Loucy (cell line): ENCODE measurements around the gene CLEC4F.

Source experiments
- H2AFZ ChIP-seq: fragments of 200-600 bp; sonication (generic); 2 replicates; pipeline ENCODE4 v1.6.0; 2016; ENCODE audit warnings: antibody characterized with exemption, mild to moderate bottlenecking, low read length, moderate library complexity
- H3F3A ChIP-seq: fragments of 200-600 bp; 2 replicates; pipeline ENCODE4 v1.6.0; 2016; ENCODE audit warnings: antibody characterized with exemption, low read depth, mild to moderate bottlenecking
- H3K27me3 ChIP-seq: fragments of 200-600 bp; sonication (generic); 2 replicates; pipeline ENCODE4 v1.6.1; 2014; ENCODE audit warnings: low read length, mild to moderate bottlenecking; ENCODE audit not compliant: insufficient read depth, poor library complexity, severe bottlenecking
- H3K36me3 ChIP-seq: fragments of 200-600 bp; sonication (generic); 2 replicates; pipeline ENCODE4 v1.6.1; 2016; ENCODE audit warnings: low read length; ENCODE audit not compliant: insufficient read depth
- H3K4me1 ChIP-seq: fragments of 200-600 bp; sonication (generic); 2 replicates; pipeline ENCODE4 v1.5.1; 2014; ENCODE audit warnings: low read length, mild to moderate bottlenecking; ENCODE audit not compliant: insufficient read depth, poor library complexity, severe bottlenecking
- H3K4me2 ChIP-seq: fragments of 200-600 bp; sonication (generic); 2 replicates; pipeline ENCODE4 v1.6.0; 2014; ENCODE audit warnings: antibody characterized with exemption, low read length, low read depth, mild to moderate bottlenecking; ENCODE audit not compliant: poor library complexity, severe bottlenecking
- H3K4me3 ChIP-seq: fragments of 200-600 bp; sonication (generic); 2 replicates; pipeline ENCODE4 v1.5.1; 2014; ENCODE audit warnings: low read length, mild to moderate bottlenecking, mixed read lengths; ENCODE audit not compliant: poor library complexity, severe bottlenecking
- H3K79me2 ChIP-seq: fragments of 200-600 bp; sonication (generic); 2 replicates; pipeline ENCODE4 v1.6.1; 2014; ENCODE audit warnings: low read length; ENCODE audit not compliant: insufficient read depth
- H3K9ac ChIP-seq: fragments of 200-600 bp; sonication (generic); 2 replicates; pipeline ENCODE4 v1.6.0; 2014; ENCODE audit warnings: mild to moderate bottlenecking, low read depth, low read length, moderate library complexity; ENCODE audit not compliant: poor library complexity, severe bottlenecking
- H3K9me2 ChIP-seq: fragments of 200-600 bp; sonication (generic); replicated peaks from 2 replicates; pipeline ENCODE4 v1.6.1; 2016; ENCODE audit warnings: low read depth, low read length, mixed read lengths
- H3K9me3 ChIP-seq: fragments of 200-600 bp; sonication (generic); 2 replicates; pipeline ENCODE4 v1.6.1; 2014; ENCODE audit warnings: mild to moderate bottlenecking, antibody characterized with exemption, low read length, low read depth; ENCODE audit not compliant: insufficient read depth
- H4K20me1 ChIP-seq: fragments of 200-600 bp; sonication (generic); 2 replicates; pipeline ENCODE4 v1.6.0; 2014; ENCODE audit warnings: antibody characterized with exemption, low read length, mild to moderate bottlenecking; ENCODE audit not compliant: insufficient read depth, poor library complexity, severe bottlenecking
- CTCF ChIP-seq: fragments of 200-600 bp; sonication (generic); conservative IDR thresholded peaks from 2 replicates; pipeline ENCODE4 v1.5.1; 2014; ENCODE audit warnings: mild to moderate bottlenecking, antibody characterized with exemption, low read length
- EZH2phosphoT487 ChIP-seq: fragments of 200-600 bp; IDR thresholded peaks from 2 replicates; pipeline ENCODE4 v1.6.1; 2018; ENCODE audit warnings: antibody characterized with exemption, mild to moderate bottlenecking, moderate library complexity, borderline replicate concordance

Gene CLEC4F

GRCh38 chr2:70820499-70820898 is at the start of gene CLEC4F:
CLEC4F (minus strand) TSS chr2:70820599; CDS start chr2:70820523, 76 bp downstream.
- TF ChIP-seq CTCF = no peak
- TF ChIP-seq EZH2phosphoT487 = no peak
- no peaks in the 10 kb centered on the region for H3K79me2 ChIP-seq
- H3K27me3 ChIP-seq = no peaks in the 10 kb centered on the region
- no peak within 1 kb of the TSS for H3K9ac ChIP-seq
- no peaks in the 10 kb centered on the region for H3K36me3 ChIP-seq
- no peaks in the 10 kb centered on the region for H4K20me1 ChIP-seq
- H3K4me3 ChIP-seq = no peak within 1 kb of the TSS
- no peaks in the 10 kb centered on the region for H3F3A ChIP-seq
- H3K9me2 ChIP-seq = no peaks in the 10 kb centered on the region
- no peaks in the 10 kb centered on the region for H3K9me3 ChIP-seq
- no peak within 1 kb of the TSS for H2AFZ ChIP-seq
- no peak within 1 kb of the TSS for H3K4me2 ChIP-seq
- H3K4me1 ChIP-seq = peaks cover 6% of the 10 kb centered on the region

- no peaks in the 10 kb centered on the region for H3K79me2 ChIP-seq
- no peaks in the 10 kb centered on the region for H3K27me3 ChIP-seq
- no peak overlapping the region for H3K4me2 ChIP-seq
- no peaks in the 10 kb centered on the region for H3F3A ChIP-seq
- H3K4me3 ChIP-seq = no peak overlapping the region
- no peak overlapping the region for H2AFZ ChIP-seq
- H3K9me2 ChIP-seq = no peaks in the 10 kb centered on the region
- H3K9me3 ChIP-seq = no peaks in the 10 kb centered on the region
- peaks cover 3% of the 10 kb centered on the region for H3K4me1 ChIP-seq
- no peaks in the 10 kb centered on the region for H3K36me3 ChIP-seq
- TF ChIP-seq CTCF = no peak
- no peak for TF ChIP-seq EZH2phosphoT487
- no peaks in the 10 kb centered on the region for H4K20me1 ChIP-seq
- H3K9ac ChIP-seq = no peak overlapping the region
These were observed 48.6 kb upstream of the CLEC4F start for GRCh38 chr2:70868970-70869369.

GRCh38 chr2:70861777-70862625 is 41.6 kb upstream of the CLEC4F start:
- Histone ChIP-seq H3K9me3 (no peaks in the 10 kb centered on the region), H3K27me3 (no peaks in the 10 kb centered on the region), H3K4me3 (no peak overlapping the region), H2AFZ (no peak overlapping the region), H3K4me1 (no peaks in the 10 kb centered on the region), H3K79me2 (no peaks in the 10 kb centered on the region), H3K9me2 (no peaks in the 10 kb centered on the region), H3K9ac (no peak overlapping the region), H3K4me2 (no peak overlapping the region), H4K20me1 (no peaks in the 10 kb centered on the region), H3F3A (no peaks in the 10 kb centered on the region), H3K36me3 (no peaks in the 10 kb centered on the region)
- TF ChIP-seq CTCF = peak; percentile 97
- no peak for TF ChIP-seq EZH2phosphoT487
